Fibroblast of lung (primary cell): Measurements from ENCODE around the gene XRCC1.

Experiments
- EZH2 ChIP-seq: IDR thresholded peaks from 2 replicates; pipeline ENCODE4 v1.5.1; 2012; ENCODE audit warnings: low read length, control low read depth, mild to moderate bottlenecking; ENCODE audit errors: missing control alignments
- TF ChIP-seq, protein P1 (sequence below), 2 donors: IDR thresholded peaks in 1 of 2; conservative IDR thresholded peaks in 1 of 2; 1 replicate in 1 of 2; 2 replicates in 1 of 2; pipeline ENCODE4 v1.5.1; 2011 to 2012; ENCODE audit warnings: low read length in 2 of 2, control low read depth in 1 of 2, inconsistent platforms in 1 of 2, low read depth in 1 of 2, mild to moderate bottlenecking in 1 of 2

DNA sequence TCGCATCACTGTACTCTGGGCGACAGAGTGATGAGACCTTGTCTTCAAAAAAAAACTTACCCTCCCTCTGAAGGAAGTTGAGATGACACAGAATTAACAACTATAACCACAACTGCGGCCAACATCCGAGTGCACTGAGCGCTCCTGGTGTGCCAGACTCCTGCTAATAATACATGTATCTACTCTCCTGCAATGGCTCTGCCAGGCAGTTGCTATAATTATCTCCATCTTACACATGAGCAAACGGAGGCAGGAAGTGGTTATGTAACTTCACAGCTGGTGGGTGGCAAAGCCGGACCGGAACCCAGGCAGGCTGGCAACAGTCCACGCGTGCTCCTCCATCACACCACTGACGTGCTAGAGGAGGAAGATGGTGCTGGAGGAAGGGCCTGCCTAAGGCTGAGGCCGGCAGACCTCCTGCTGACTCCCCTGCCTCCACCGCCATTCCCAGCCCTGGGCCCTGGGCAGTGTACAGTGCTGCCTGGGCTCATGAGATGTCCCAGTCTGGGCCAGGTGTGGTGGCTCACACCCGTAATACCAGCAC is 12.6 kb downstream of the XRCC1 start:
- TF ChIP-seq, protein P1, sequence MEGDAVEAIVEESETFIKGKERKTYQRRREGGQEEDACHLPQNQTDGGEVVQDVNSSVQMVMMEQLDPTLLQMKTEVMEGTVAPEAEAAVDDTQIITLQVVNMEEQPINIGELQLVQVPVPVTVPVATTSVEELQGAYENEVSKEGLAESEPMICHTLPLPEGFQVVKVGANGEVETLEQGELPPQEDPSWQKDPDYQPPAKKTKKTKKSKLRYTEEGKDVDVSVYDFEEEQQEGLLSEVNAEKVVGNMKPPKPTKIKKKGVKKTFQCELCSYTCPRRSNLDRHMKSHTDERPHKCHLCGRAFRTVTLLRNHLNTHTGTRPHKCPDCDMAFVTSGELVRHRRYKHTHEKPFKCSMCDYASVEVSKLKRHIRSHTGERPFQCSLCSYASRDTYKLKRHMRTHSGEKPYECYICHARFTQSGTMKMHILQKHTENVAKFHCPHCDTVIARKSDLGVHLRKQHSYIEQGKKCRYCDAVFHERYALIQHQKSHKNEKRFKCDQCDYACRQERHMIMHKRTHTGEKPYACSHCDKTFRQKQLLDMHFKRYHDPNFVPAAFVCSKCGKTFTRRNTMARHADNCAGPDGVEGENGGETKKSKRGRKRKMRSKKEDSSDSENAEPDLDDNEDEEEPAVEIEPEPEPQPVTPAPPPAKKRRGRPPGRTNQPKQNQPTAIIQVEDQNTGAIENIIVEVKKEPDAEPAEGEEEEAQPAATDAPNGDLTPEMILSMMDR (conservative IDR thresholded peaks at IDR 0.05 in 1 of 2, IDR thresholded peaks at IDR 0.05 in 1 of 2; ENCODE audit: low read depth in 1 of 2, low read length in 2 of 2) = no peak
- TF ChIP-seq EZH2 = no peak
